Suppressor macrophage treated with lipopolysaccharide for 1 hour (primary cell): ENCODE measurements around the gene KRTAP11-1.

ENCODE experiments used
- DNase-seq, 3 donors: peaks; one replicate each; pipeline ENCODE4 v3.0.0-alpha.2; 2020 to 2022

The KRTAP11-1 gene

GRCh38 chr21:30881480-30881879, at the start of gene KRTAP11-1:
KRTAP11-1 (minus strand) TSS chr21:30881580; CDS start chr21:30881524, 56 bp downstream.
- no peak for DNase-seq

- no peak for DNase-seq
These were observed 42.8 kb upstream of the KRTAP11-1 start for GRCh38 chr21:30924146-30924700.

GRCh38 chr21:30921129-30921528, 39.7 kb upstream of the KRTAP11-1 start:
- no peak for DNase-seq

GRCh38 chr21:30917557-30917956, 36.2 kb upstream of the KRTAP11-1 start:
- no peak for DNase-seq

- DNase-seq, result no peak
These were observed 19.5 kb upstream of the KRTAP11-1 start for GRCh38 chr21:30900881-30901280.

- no peak for DNase-seq
These were observed 1.7 kb upstream of the KRTAP11-1 start for GRCh38 chr21:30882866-30883597.

- DNase-seq, result no peak
These were observed 466 bp downstream of the KRTAP11-1 start for GRCh38 chr21:30880914-30881313.

GRCh38 chr21:30874526-30874925, 6.9 kb downstream of the KRTAP11-1 start:
- DNase-seq, result no peak

GRCh38 chr21:30847627-30848500, 33.5 kb downstream of the KRTAP11-1 start:
- DNase-seq, result no peak

GRCh38 chr21:30842990-30843389, 38.4 kb downstream of the KRTAP11-1 start:
- DNase-seq, result no peak

GRCh38 chr21:30839304-30839703, 42.1 kb downstream of the KRTAP11-1 start:
- peak; percentile 15 to 20 (median 19) for DNase-seq

GRCh38 chr21:30838536-30838935, 42.8 kb downstream of the KRTAP11-1 start:
- DNase-seq, result no peak

GRCh38 chr21:30831194-30831765, 50.1 kb downstream of the KRTAP11-1 start:
- DNase-seq, result peak; percentile 56 to 69 (median 61)
